Karpas-422 (cell line): Measurements from ENCODE around the gene EGFL8. TPM values are rescaled to one million over a fixed set of nuclear protein-coding genes. Genes with fewer than 3 reads are reported as not detected.

Source experiments
- DNase-seq: peaks from one replicate; pipeline ENCODE4 v3.0.0-alpha.2; 2015
- H2AFZ ChIP-seq: fragments of 200-600 bp; sonication (generic); 2 replicates; pipeline ENCODE4 v1.6.1; 2014; ENCODE audit warnings: antibody characterized with exemption, low read length, mixed read lengths
- H3K27ac ChIP-seq: fragments of 200-600 bp; sonication (generic); 2 replicates; pipeline ENCODE4 v1.5.1; 2014; ENCODE audit warnings: mild to moderate bottlenecking, low read length, moderate library complexity
- H3K27me3 ChIP-seq: fragments of 200-600 bp; sonication (generic); 2 replicates; pipeline ENCODE4 v1.6.1; 2014; ENCODE audit warnings: low read length, mixed read lengths
- H3K36me3 ChIP-seq: fragments of 200-600 bp; sonication (generic); 2 replicates; pipeline ENCODE4 v1.6.1; 2014; ENCODE audit warnings: low read length, mixed read lengths; ENCODE audit not compliant: insufficient read depth
- H3K4me1 ChIP-seq: fragments of 200-600 bp; sonication (generic); 2 replicates; pipeline ENCODE4 v1.6.1; 2014; ENCODE audit warnings: mild to moderate bottlenecking, low read length, mixed read lengths
- H3K4me2 ChIP-seq: fragments of 200-600 bp; sonication (generic); 2 replicates; pipeline ENCODE4 v1.6.1; 2014; ENCODE audit warnings: low read length, low read depth, mild to moderate bottlenecking; ENCODE audit not compliant: poor library complexity, severe bottlenecking
- H3K4me3 ChIP-seq: fragments of 200-600 bp; sonication (generic); 2 replicates; pipeline ENCODE4 v1.5.1; 2014; ENCODE audit warnings: mild to moderate bottlenecking, antibody characterized with exemption, low read length, mixed read lengths
- H3K79me2 ChIP-seq: fragments of 200-600 bp; sonication (generic); 2 replicates; pipeline ENCODE4 v1.6.1; 2014; ENCODE audit warnings: mild to moderate bottlenecking, low read length, mixed read lengths
- H3K9ac ChIP-seq: fragments of 200-600 bp; sonication (generic); 2 replicates; pipeline ENCODE4 v1.6.0; 2014; ENCODE audit warnings: low read length
- H3K9me2 ChIP-seq: fragments of 200-600 bp; sonication (generic), shearing (Covaris generic); replicated peaks from 2 replicates; pipeline ENCODE4 v1.6.0; 2014; ENCODE audit warnings: mild to moderate bottlenecking, low read length, moderate library complexity; ENCODE audit not compliant: insufficient read depth
- H3K9me3 ChIP-seq: fragments of 300-700, 200-600 bp; sonication (generic); 2 replicates; pipeline ENCODE4 v1.6.1; 2014; ENCODE audit warnings: low read length, mixed read lengths
- H4K20me1 ChIP-seq: fragments of 200-600 bp; sonication (generic); 2 replicates; pipeline ENCODE4 v1.6.1; 2014; ENCODE audit warnings: mild to moderate bottlenecking, antibody characterized with exemption, low read length, low read depth; ENCODE audit not compliant: insufficient read depth
- total RNA-seq: library from RNA; depleted of rRNA; stranded (reverse); fragments of >200 nt; shearing (Covaris generic); gene quantifications from 2 replicates; pipeline ENCODE4 v1.2.3, GENCODE V29; 2014; ENCODE audit warnings: low replicate concordance

EGFL8 gene
- total RNA-seq, 1 experiment from 2014 or later = 3.7 TPM

- Histone ChIP-seq H3K36me3 (peaks cover 7% of the 10 kb centered on the region; the same call in 1 of the 2 replicates), H3K9me3 (no peaks in the 10 kb centered on the region), H3K9ac (no peak overlapping the region), H3K4me2 (no peak overlapping the region), H3K27ac (peak overlapping the region; percentile 39), H2AFZ (no peak overlapping the region), H4K20me1 (no peaks in the 10 kb centered on the region), H3K4me3 (no peak overlapping the region), H3K27me3 (no peaks in the 10 kb centered on the region), H3K79me2 (peaks cover 9% of the 10 kb centered on the region; the same call in 1 of the 2 replicates), H3K4me1 (peaks cover 12% of the 10 kb centered on the region), H3K9me2 (no peaks in the 10 kb centered on the region)
- DNase-seq = no peak
Measured at GRCh38 chr6:32167761-32168262, 3.4 kb downstream of the EGFL8 start.

GRCh38 chr6:32168350-32168749 is 4.0 kb downstream of the EGFL8 start:
- Histone ChIP-seq H3K9ac (peak overlapping the region; percentile 16; the same call in 1 of the 2 replicates), H3K27ac (peak overlapping the region; percentile 39), H4K20me1 (no peaks in the 10 kb centered on the region), H3K4me3 (no peak overlapping the region), H3K4me1 (peaks cover 14% of the 10 kb centered on the region), H3K9me2 (no peaks in the 10 kb centered on the region), H3K79me2 (peaks cover 14% of the 10 kb centered on the region), H3K27me3 (no peaks in the 10 kb centered on the region), H3K36me3 (peaks cover 7% of the 10 kb centered on the region; the same call in 1 of the 2 replicates), H2AFZ (no peak overlapping the region), H3K4me2 (no peak overlapping the region), H3K9me3 (no peaks in the 10 kb centered on the region)
- peak; percentile 62 for DNase-seq

DNA sequence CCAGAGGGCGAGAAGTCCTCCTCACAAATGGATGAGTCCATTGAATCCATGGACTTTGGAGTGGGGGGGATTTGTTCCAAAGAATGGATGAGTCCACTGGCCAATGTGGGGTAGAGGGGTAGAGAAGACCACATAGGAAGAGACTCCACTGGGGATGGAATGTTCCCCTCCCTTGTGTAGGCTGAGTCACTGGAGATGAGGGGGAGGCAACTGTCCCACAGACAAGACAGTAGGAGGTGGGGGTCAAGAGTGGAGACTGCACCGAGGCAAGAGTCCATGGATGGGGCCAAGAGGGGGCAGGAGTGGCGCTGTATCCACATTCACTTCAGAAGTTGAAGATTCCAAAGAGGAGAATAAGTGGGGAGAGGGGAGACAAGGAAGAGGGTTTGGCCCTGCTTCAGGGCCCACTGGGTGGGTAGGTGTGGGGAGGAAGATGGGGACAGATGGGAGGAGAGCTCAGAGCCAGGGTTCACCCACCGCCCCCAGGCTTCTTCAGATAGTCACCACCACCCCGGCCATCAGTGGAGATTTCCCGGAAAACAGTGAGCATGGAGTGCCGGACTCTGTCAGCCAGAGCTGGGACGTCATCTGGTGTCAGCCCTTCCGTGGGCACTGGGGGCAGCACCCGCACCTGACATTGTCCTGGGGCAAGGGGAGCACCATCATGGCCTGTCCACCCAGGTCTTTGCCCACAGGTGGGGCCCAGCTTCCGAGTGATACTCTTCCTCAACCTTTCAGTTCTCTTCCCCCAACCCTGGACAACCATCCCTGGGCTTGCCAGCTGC is 4.6 kb downstream of the EGFL8 start:
- Histone ChIP-seq H3K79me2 (peaks cover 20% of the 10 kb centered on the region), H3K36me3 (peaks cover 7% of the 10 kb centered on the region; the same call in 1 of the 2 replicates), H3K4me2 (no peak overlapping the region), H3K9me2 (no peaks in the 10 kb centered on the region), H3K9ac (no peak overlapping the region; the same call in 1 of the 2 replicates), H3K4me3 (no peak overlapping the region), H3K27me3 (no peaks in the 10 kb centered on the region), H3K4me1 (peaks cover 20% of the 10 kb centered on the region), H2AFZ (no peak overlapping the region), H4K20me1 (no peaks in the 10 kb centered on the region), H3K9me3 (no peaks in the 10 kb centered on the region), H3K27ac (peak overlapping the region; percentile 39; the same call in 1 of the 2 replicates)
- no peak for DNase-seq

DNA sequence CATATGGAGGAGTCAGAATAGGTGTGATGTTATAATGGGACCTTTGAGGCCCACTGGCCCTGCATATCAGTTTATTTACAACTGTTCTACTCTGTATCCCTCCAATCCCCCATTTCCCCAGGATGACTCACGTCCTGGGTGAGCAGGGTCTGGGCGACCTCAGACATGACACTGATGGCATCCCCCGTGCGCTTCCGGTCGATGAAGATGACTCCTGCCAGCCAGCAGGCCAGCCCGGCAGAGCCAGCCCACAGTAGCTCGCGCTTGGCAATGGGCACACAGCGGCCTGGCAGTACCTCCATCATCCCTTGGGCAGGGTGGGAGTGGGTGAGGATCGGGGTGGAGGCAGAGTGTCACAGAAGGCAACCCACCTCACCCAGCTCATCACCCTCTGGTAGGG is 5.9 kb downstream of the EGFL8 start:
- no peaks in the 10 kb centered on the region for H4K20me1 ChIP-seq
- H3K4me2 ChIP-seq = no peak overlapping the region
- H3K9ac ChIP-seq = no peak overlapping the region
- H2AFZ ChIP-seq = no peak overlapping the region
- H3K9me2 ChIP-seq = no peaks in the 10 kb centered on the region
- DNase-seq = no peak
- no peak overlapping the region for H3K4me3 ChIP-seq
- H3K4me1 ChIP-seq = peaks cover 33% of the 10 kb centered on the region
- no peak overlapping the region for H3K27ac ChIP-seq
- no peaks in the 10 kb centered on the region for H3K9me3 ChIP-seq
- peaks cover 7% of the 10 kb centered on the region; the same call in 1 of the 2 replicates for H3K36me3 ChIP-seq
- H3K27me3 ChIP-seq = no peaks in the 10 kb centered on the region
- peaks cover 33% of the 10 kb centered on the region for H3K79me2 ChIP-seq

- DNase-seq = no peak
- Histone ChIP-seq H3K4me1 (peaks cover 34% of the 10 kb centered on the region), H2AFZ (no peak overlapping the region), H3K27me3 (no peaks in the 10 kb centered on the region), H3K4me2 (no peak overlapping the region), H3K9ac (no peak overlapping the region), H3K9me2 (no peaks in the 10 kb centered on the region), H3K36me3 (peaks cover 7% of the 10 kb centered on the region; the same call in 1 of the 2 replicates), H3K79me2 (peaks cover 39% of the 10 kb centered on the region), H3K27ac (no peak overlapping the region), H4K20me1 (no peaks in the 10 kb centered on the region), H3K4me3 (no peak overlapping the region), H3K9me3 (no peaks in the 10 kb centered on the region)
Measured at GRCh38 chr6:32171234-32171633, 6.8 kb downstream of the EGFL8 start.

DNA sequence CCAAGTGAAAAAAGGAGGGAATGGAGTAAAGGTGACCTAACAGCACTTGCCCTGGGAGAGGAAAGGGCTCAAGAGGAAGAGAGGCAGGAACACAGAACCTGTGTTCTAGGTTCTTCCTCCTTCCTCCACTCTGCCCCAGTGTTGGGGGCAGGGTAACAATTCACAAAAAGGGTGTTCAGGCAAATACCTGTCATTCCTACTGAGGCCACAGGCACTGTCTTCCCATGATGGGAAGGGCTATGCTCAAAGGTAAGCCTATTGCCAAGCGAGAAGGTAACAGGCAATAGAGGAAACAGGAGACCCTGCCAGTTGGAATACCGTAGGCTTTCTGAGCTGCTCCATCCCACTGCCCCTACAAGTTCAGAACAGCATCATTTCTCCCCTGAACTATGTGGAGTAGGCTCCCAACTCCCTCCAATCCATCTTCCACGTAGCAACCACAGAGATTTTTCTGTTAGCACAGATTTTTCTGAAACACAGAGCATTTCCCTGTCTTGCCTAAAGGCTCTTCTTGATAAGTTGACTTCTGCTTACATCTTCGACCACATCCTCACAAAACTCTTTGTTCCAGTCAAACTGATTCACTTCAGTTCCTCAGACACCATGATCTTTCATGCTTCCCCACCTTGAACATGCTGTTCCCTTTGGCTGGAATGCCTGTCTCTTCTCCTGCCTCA is 8.8 kb downstream of the EGFL8 start:
- Histone ChIP-seq H3K9ac (no peak overlapping the region), H3K4me2 (no peak overlapping the region), H3K27ac (no peak overlapping the region)

DNA sequence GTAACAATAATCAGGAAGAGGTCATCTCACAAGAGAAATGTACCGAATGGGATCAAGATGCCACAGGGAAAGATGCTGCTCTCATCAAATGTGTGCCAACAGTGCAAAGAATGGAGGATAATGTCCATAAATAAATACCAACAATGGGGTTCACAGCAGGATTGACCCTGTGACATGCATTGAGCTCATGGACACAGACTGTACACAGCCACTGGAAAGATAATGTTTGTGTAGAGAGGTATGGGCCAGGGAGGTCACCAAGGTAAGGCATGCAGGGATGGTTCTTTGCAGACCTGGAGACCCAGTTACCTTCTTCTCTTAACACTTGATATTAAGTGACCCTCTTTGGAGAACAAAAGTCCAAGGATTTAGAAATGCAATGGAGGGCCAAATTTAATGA is 10.0 kb downstream of the EGFL8 start:
- no peak overlapping the region for H3K27ac ChIP-seq
- no peak for DNase-seq
- peak overlapping the region; percentile 98 for H3K9ac ChIP-seq
- H3K79me2 ChIP-seq = peaks cover 52% of the 10 kb centered on the region
- no peaks in the 10 kb centered on the region for H3K9me2 ChIP-seq
- H3K36me3 ChIP-seq = no peaks in the 10 kb centered on the region
- peak overlapping the region; percentile 79 for H3K4me2 ChIP-seq
- H2AFZ ChIP-seq = no peak overlapping the region
- H4K20me1 ChIP-seq = no peaks in the 10 kb centered on the region
- H3K9me3 ChIP-seq = no peaks in the 10 kb centered on the region
- H3K4me1 ChIP-seq = peaks cover 39% of the 10 kb centered on the region
- H3K27me3 ChIP-seq = no peaks in the 10 kb centered on the region
- H3K4me3 ChIP-seq = peak overlapping the region; percentile 94

More for the DNA sequence above, 8.8 kb downstream of the EGFL8 start:
- no peak for DNase-seq
- Histone ChIP-seq H3K36me3 (peaks cover 7% of the 10 kb centered on the region; the same call in 1 of the 2 replicates), H3K79me2 (peaks cover 43% of the 10 kb centered on the region), H3K4me1 (peaks cover 46% of the 10 kb centered on the region), H3K9me2 (no peaks in the 10 kb centered on the region), H2AFZ (no peak overlapping the region), H4K20me1 (no peaks in the 10 kb centered on the region), H3K27me3 (no peaks in the 10 kb centered on the region), H3K4me3 (no peak overlapping the region), H3K9me3 (no peaks in the 10 kb centered on the region)

GRCh38 chr6:32175322-32175710 is 10.9 kb downstream of the EGFL8 start:
- H3K9ac ChIP-seq = peak overlapping the region; percentile 98
- peaks cover 48% of the 10 kb centered on the region for H3K4me1 ChIP-seq
- H3K27ac ChIP-seq = peak overlapping the region; percentile 34; the same call in 1 of the 2 replicates
- no peaks in the 10 kb centered on the region for H3K36me3 ChIP-seq
- H4K20me1 ChIP-seq = no peaks in the 10 kb centered on the region
- H3K9me2 ChIP-seq = no peaks in the 10 kb centered on the region
- no peak overlapping the region for H2AFZ ChIP-seq
- H3K79me2 ChIP-seq = peaks cover 61% of the 10 kb centered on the region
- peak overlapping the region; percentile 79 for H3K4me2 ChIP-seq
- H3K9me3 ChIP-seq = no peaks in the 10 kb centered on the region
- no peaks in the 10 kb centered on the region for H3K27me3 ChIP-seq
- peak overlapping the region; percentile 94 for H3K4me3 ChIP-seq
- DNase-seq = peak; percentile 56
